ENCODE data around the gene RND2. TPM values are rescaled to one million over a fixed set of nuclear protein-coding genes. Genes with fewer than 3 reads are reported as not detected.
A peak's percentile ranks its signal among the peaks of the same experiment; 100 is the strongest.

Gene RND2
- total and polyA plus RNA-seq, 2 of the 13 experiments (the other 11 are each of a cell fraction or from before 2014, with no cell fraction given) = 0.05 to 0.11 TPM

GRCh38 chr17:43021741-43022512 is 3.1 kb upstream of the RND2 start, which contains the start of gene VAT1 (continued):
- TF ChIP-seq ZNF747 (CRISPR knock-in tag; IDR thresholded peaks at IDR 0.05; ENCODE audit: borderline replicate concordance) = peak; percentile 80; the same call in 1 of the 2 replicates
- no peak for TF ChIP-seq ZFP41 (CRISPR knock-in tag; IDR thresholded peaks at IDR 0.05; ENCODE audit: borderline replicate concordance)
- peak; percentile 65; the same call in 1 of the 2 replicates for TF ChIP-seq PRDM15 (CRISPR knock-in tag; IDR thresholded peaks at IDR 0.05)
- no peak for TF ChIP-seq EHMT2 (IDR thresholded peaks at IDR 0.05; ENCODE audit: borderline replicate concordance, low read depth, low read length)
- TF ChIP-seq ZNF276 (CRISPR knock-in tag; IDR thresholded peaks at IDR 0.05; ENCODE audit: low read depth) = peak; percentile 93; the same call in 1 of the 2 replicates
- peak; percentile 100 for TF ChIP-seq ZFP91 (CRISPR knock-in tag; IDR thresholded peaks at IDR 0.05; ENCODE audit: borderline replicate concordance)
- no peak for TF ChIP-seq CCAR2 (optimal IDR thresholded peaks at IDR 0.05; ENCODE audit: low read depth, low read length)
- no peak for TF ChIP-seq SRSF1 (optimal IDR thresholded peaks at IDR 0.05; ENCODE audit: low read depth, low read length)
- peak; percentile 75 for TF ChIP-seq POLR2G (IDR thresholded peaks at IDR 0.05; ENCODE audit: low read depth, low read length)
- TF ChIP-seq ZFAT (CRISPR knock-in tag; conservative IDR thresholded peaks at IDR 0.05) = peak; percentile 84; the same call in 1 of the 2 replicates
- TF ChIP-seq HDAC1 (CRISPR knock-in tag; IDR thresholded peaks at IDR 0.05) = peak; percentile 94
- no peak for TF ChIP-seq RFXANK (CRISPR knock-in tag; IDR thresholded peaks at IDR 0.05)
- TF ChIP-seq MBNL3 (CRISPR knock-in tag; conservative IDR thresholded peaks at IDR 0.05) = no peak
- peak; percentile 73 for TF ChIP-seq NR0B2 (CRISPR knock-in tag; IDR thresholded peaks at IDR 0.05)
- no peak for TF ChIP-seq HMG20B (CRISPR knock-in tag; conservative IDR thresholded peaks at IDR 0.05)
- peak; percentile 78; the same call in 1 of the 2 replicates for TF ChIP-seq ZNF614 (CRISPR knock-in tag; IDR thresholded peaks at IDR 0.05; ENCODE audit: borderline replicate concordance)
- no peak; the same call in 1 of the 2 replicates for TF ChIP-seq GPN1 (CRISPR knock-in tag; IDR thresholded peaks at IDR 0.05; ENCODE audit: borderline replicate concordance)
- no peak for TF ChIP-seq RCOR2 (CRISPR knock-in tag; IDR thresholded peaks at IDR 0.05)
- TF ChIP-seq ZNF549 (CRISPR knock-in tag; IDR thresholded peaks at IDR 0.05) = peak; percentile 61; the same call in 1 of the 2 replicates
- TF ChIP-seq HOXA7 (CRISPR knock-in tag; IDR thresholded peaks at IDR 0.05) = no peak
- TF ChIP-seq ZBTB7B (CRISPR knock-in tag; IDR thresholded peaks at IDR 0.05) = peak; percentile 88; the same call in 1 of the 2 replicates
- no peak for TF ChIP-seq GFI1 (CRISPR knock-in tag; IDR thresholded peaks at IDR 0.05; ENCODE audit: borderline replicate concordance)

Measured in HepG2 (cell line).